K562 (cell line): ENCODE data around the gene ZFHX2. TPM values are rescaled to one million over a fixed set of nuclear protein-coding genes. Genes with fewer than 3 reads are reported as not detected.
A peak's percentile ranks its signal among the peaks of the same experiment; 100 is the strongest.

Experiments
- ATAC-seq: fragments of 200-7000 bp; cut with Tn5 transposase; 3 replicates; pipeline ENCODE4 v1.9.1; 2020; ENCODE audit warnings: moderate library complexity
- BruUV-seq: library from RNA; stranded (reverse); fragments of 400-500 nt; replicated peaks from 2 replicates; lab custom pipeline; 2021; lab: Mats Ljungman, UMichigan
- CTCF ChIA-PET: fragments of 300-600 bp; formaldehyde crosslinking; extraction: SDS; loops from one replicate; lab custom pipeline; 2021; ENCODE audit warnings: low intra/inter-chr PET ratio; lab: Yijun Ruan, JAX
- POLR2A ChIA-PET: fragments of 300-600, 350-650 bp; sonication (Branson Sonifier 250); formaldehyde crosslinking; extraction: SDS; loops from one replicate; lab custom pipeline; 2021; ENCODE audit warnings: antibody characterized with exemption, inconsistent platforms; lab: Yijun Ruan, JAX
- DNase-seq, 4 experiments: peaks; one replicate each; pipeline versions ENCODE4 v3.0.0 to v3.0.0-alpha.2; 2011 to 2018; ENCODE audit warnings: low spot score in 3 of 4, mixed read lengths in 3 of 4; ENCODE audit errors: extremely low read depth in 1 of 4
- FAIRE-seq: peaks from 2 replicates; lab custom pipeline; 2011; peaks lifted over from hg19 to GRCh38; lab: Jason Lieb, UNC
- H2AFZ ChIP-seq: 2 replicates; pipeline ENCODE4 v1.6.0; 2011; ENCODE audit warnings: low read depth, low read length, control low read depth, inconsistent platforms
- H3K27ac ChIP-seq: fragments of 200-600 bp; 3 replicates; pipeline ENCODE4 v1.8.0; 2011; ENCODE audit warnings: low read depth, mild to moderate bottlenecking, control low read depth, inconsistent platforms, low read length, moderate library complexity, mixed read lengths; ENCODE audit errors: extremely low read depth
- H3K27me3 ChIP-seq, 2 experiments: fragments of 300-600 bp in 1 of 2; 2 replicates in 1 of 2; 3 replicates in 1 of 2; pipeline versions ENCODE4 v1.6.0 to v1.8.0; 2011; ENCODE audit warnings: inconsistent platforms in 2 of 2, low read length in 2 of 2, mild to moderate bottlenecking in 1 of 2, mixed read lengths in 1 of 2, moderate library complexity in 1 of 2; ENCODE audit not compliant: control insufficient read depth in 2 of 2, insufficient read depth in 2 of 2
- H3K36me3 ChIP-seq: fragments of 300-600 bp; 3 replicates; pipeline ENCODE4 v1.8.0; 2011; ENCODE audit warnings: mild to moderate bottlenecking, low read length, inconsistent platforms; ENCODE audit not compliant: control insufficient read depth, insufficient read depth
- H3K4me1 ChIP-seq, 2 experiments: fragments of 200-600 bp in 1 of 2; replicated peaks in 1 of 2; 2 replicates in 1 of 2; 3 replicates in 1 of 2; pipeline versions ENCODE4 v1.5.1 to v1.8.0; 2011; ENCODE audit warnings: inconsistent platforms in 2 of 2, low read length in 2 of 2, mild to moderate bottlenecking in 1 of 2, mixed read lengths in 1 of 2, moderate library complexity in 1 of 2; ENCODE audit not compliant: control insufficient read depth in 2 of 2, insufficient read depth in 2 of 2
- H3K4me2 ChIP-seq: 2 replicates; pipeline ENCODE4 v1.6.1; 2011; ENCODE audit warnings: low read length, control low read depth, inconsistent platforms, mixed read lengths; ENCODE audit not compliant: insufficient read depth
- H3K4me3 ChIP-seq: fragments of 200-600 bp; sonication (generic), shearing (Covaris generic); 2 replicates; pipeline ENCODE4 v1.5.1; 2016; ENCODE audit warnings: control low read depth, inconsistent platforms
- H3K79me2 ChIP-seq: fragments of 200-600 bp; 3 replicates; pipeline ENCODE4 v1.8.0; 2011; ENCODE audit warnings: low read length, inconsistent platforms; ENCODE audit not compliant: control insufficient read depth, insufficient read depth
- H3K9ac ChIP-seq, 2 experiments: 2 replicates each; pipeline versions ENCODE4 v1.6.0 to v1.6.1; 2011; ENCODE audit warnings: low read depth in 2 of 2, low read length in 2 of 2, control low read depth in 1 of 2, inconsistent platforms in 1 of 2, mild to moderate bottlenecking in 1 of 2, mixed read lengths in 1 of 2; ENCODE audit not compliant: insufficient read depth in 1 of 2
- H3K9me1 ChIP-seq: one replicate; pipeline ENCODE4 v1.6.0; 2011; ENCODE audit warnings: inconsistent platforms, mild to moderate bottlenecking, low read length, moderate library complexity; ENCODE audit not compliant: control insufficient read depth, insufficient read depth
- H3K9me3 ChIP-seq: replicated peaks from 2 replicates; pipeline ENCODE4 v1.5.1; 2011; ENCODE audit warnings: low read depth, low read length, inconsistent platforms; ENCODE audit not compliant: control insufficient read depth, insufficient read depth
- H4K20me1 ChIP-seq: replicated peaks from 2 replicates; pipeline ENCODE4 v1.6.1; 2011; ENCODE audit warnings: low read length, inconsistent platforms, mixed read lengths; ENCODE audit not compliant: control insufficient read depth, insufficient read depth
- CC2D1A ChIP-seq: fragments of 450-650 bp; IDR thresholded peaks from 2 replicates; pipeline ENCODE4 v1.6.1; 2017; ENCODE audit warnings: mild to moderate bottlenecking
- FOXM1 ChIP-seq, 2 experiments: fragments of 450-650 bp in 1 of 2; sonication (generic) in 1 of 2; formaldehyde crosslinking in 1 of 2; IDR thresholded peaks; 2 replicates each; pipeline versions ENCODE4 v1.6.1 to v1.9.0; 2017 to 2022; ENCODE audit warnings: low read depth in 2 of 2, mild to moderate bottlenecking in 2 of 2, missing genetic modification reagents in 1 of 2, moderate library complexity in 1 of 2
- GABPA ChIP-seq: fragments of 200-800 bp; sonication (Bioruptor generic); conservative IDR thresholded peaks from 2 replicates; pipeline ENCODE4 v1.6.1; 2016; ENCODE audit warnings: low read depth, missing genetic modification characterization, missing compliant biosample characterization
- ILK ChIP-seq: fragments of 450-650 bp; IDR thresholded peaks from 2 replicates; pipeline ENCODE4 v1.6.1; 2016; ENCODE audit warnings: missing genetic modification characterization, low read depth, mild to moderate bottlenecking, missing compliant biosample characterization, moderate library complexity, borderline replicate concordance
- POLR2G ChIP-seq: fragments of 200-400 bp; formaldehyde crosslinking; IDR thresholded peaks from 2 replicates; pipeline ENCODE4 v1.6.1; 2017; ENCODE audit warnings: low read depth, mild to moderate bottlenecking, antibody characterized with exemption, low read length, moderate library complexity
- RUNX1 ChIP-seq: sonication (generic); IDR thresholded peaks from 2 replicates; pipeline ENCODE4 v1.6.1; 2016; ENCODE audit warnings: antibody characterized with exemption, low read depth
- SLC30A9 ChIP-seq: fragments of 250-450 bp; sonication (Bioruptor Pico); IDR thresholded peaks from 2 replicates; pipeline ENCODE4 v1.8.0; 2022; ENCODE audit warnings: mild to moderate bottlenecking, moderate library complexity
- SMARCA4 ChIP-seq: fragments of 450-650 bp; IDR thresholded peaks from 2 replicates; pipeline ENCODE4 v1.6.1; 2016
- SMARCC2 ChIP-seq: fragments of 450-650 bp; IDR thresholded peaks from 2 replicates; pipeline ENCODE4 v1.6.1; 2017; ENCODE audit warnings: antibody characterized with exemption, moderate library complexity, mild to moderate bottlenecking, low read depth
- SUPT5H ChIP-seq: fragments of 450-650 bp; IDR thresholded peaks from 2 replicates; pipeline ENCODE4 v1.6.1; 2016
- ZNF165 ChIP-seq: fragments of 250-450 bp; sonication (Bioruptor Pico); IDR thresholded peaks from 2 replicates; pipeline ENCODE4 v1.4.0; 2020; ENCODE audit warnings: borderline replicate concordance
- ZNF76 ChIP-seq: fragments of 250-450 bp; sonication (Bioruptor Pico); IDR thresholded peaks from 2 replicates; pipeline ENCODE4 v1.4.0; 2020; ENCODE audit warnings: mild to moderate bottlenecking, moderate library complexity, borderline replicate concordance
- ZSCAN32 ChIP-seq: fragments of 450-650 bp; formaldehyde crosslinking; IDR thresholded peaks from 2 replicates; pipeline ENCODE4 v1.4.0; 2020; ENCODE audit warnings: mild to moderate bottlenecking, moderate library complexity
- WGBS: fragments of 100-300 bp; shearing (Covaris generic); methylation state at CpG from one replicate; pipeline ENCODE4 v1.1.6; 2016; ENCODE audit warnings: low coverage, mixed read lengths; ENCODE audit not compliant: insufficient coverage; ENCODE audit errors: missing lambda C conversion rate; 5-methylcytosine and 5-hydroxymethylcytosine counted together
- in situ Hi-C: fragments of 300-500 bp; cut with MboI; formaldehyde crosslinking; loops from 4 replicates; pipeline ENCODE4 v1.15.0; 2018; ENCODE audit warnings: inconsistent platforms, mixed read lengths
- intact Hi-C: fragments of 100-400 bp; cut with micrococcal nuclease; formaldehyde crosslinking; loops from 2 replicates; pipeline ENCODE4 v1.14.2; 2022
- polyA plus RNA-seq, 8 experiments: library from polyadenylated mRNA; depleted of rRNA in 4 of 8; stranded (reverse) in 5 of 8; unstranded in 3 of 8; fragments of >200 nt; fragmentation: Nextera tagmentation in 2 of 8; fragmentation: Illumina TruSeq in 1 of 8; extraction: Ambion mirVana in 2 of 8; extraction: Trizol in 1 of 8; gene quantifications; 2 replicates each; pipeline versions ENCODE4 v1.2.1 to v1.2.3, GENCODE V29; 2011 to 2014; ENCODE audit warnings: inconsistent platforms in 1 of 8, missing spikeins in 1 of 8
- total RNA-seq, 7 experiments: library from RNA; depleted of rRNA in 6 of 7; stranded (reverse); fragments of >200 nt in 6 of 7; fragmentation: Illumina TruSeq in 2 of 7; extraction: Trizol in 2 of 7; gene quantifications; 2 replicates each; pipeline versions ENCODE4 v1.2.1 to v1.2.3, GENCODE V29; 2011 to 2021; ENCODE audit warnings: low replicate concordance in 1 of 7

Gene ZFHX2
- total and polyA plus RNA-seq, 9 of the 15 experiments (the other 6 are each of a cell fraction or from before 2014, with no cell fraction given), result 0.06 to 0.11 (median 0.11) TPM; not detected in 4

GRCh38 chr14:23565626-23566025 is 14.1 kb upstream of the ZFHX2 start:
- H3K9ac ChIP-seq, result no peak overlapping the region
- no peak overlapping the region for H3K27ac ChIP-seq
- no peak for FAIRE-seq
- peaks cover 12 to 31% of the 10 kb centered on the region in 2 experiments; a peak in 4 of 5 replicates for H3K4me1 ChIP-seq
- peaks cover 45% of the 10 kb centered on the region; the same call in 2 of the 3 replicates for H3K36me3 ChIP-seq
- no peaks in the 10 kb centered on the region for H3K27me3 ChIP-seq
- peak; percentile 30; the same call in 1 of the 2 replicates for TF ChIP-seq POLR2G
- TF ChIP-seq RUNX1, result no peak
- ATAC-seq, result no peak
- in situ Hi-C loops (loop anchor here (10.0 kb wide), 1 partner anchor 301 kb away; no protein-coding TSS in a partner anchor), intact Hi-C loops (no loop called here)
- ChIA-PET CTCF (no interaction called here), POLR2A (no interaction called here)
- no peak overlapping the region for H3K4me2 ChIP-seq
- no peaks in the 10 kb centered on the region for H4K20me1 ChIP-seq
- no peak overlapping the region for H3K4me3 ChIP-seq
- no peaks in the 10 kb centered on the region for H3K9me1 ChIP-seq
- no peak overlapping the region for H2AFZ ChIP-seq
- no peaks in the 10 kb centered on the region for H3K9me3 ChIP-seq
- no TSS peak for BruUV-seq
- DNase-seq, result no peak
- H3K79me2 ChIP-seq, result peaks cover 10% of the 10 kb centered on the region; the same call in 2 of the 3 replicates
- WGBS, result 84% methylated on average over 7 of the region's 11 CpGs

GRCh38 chr14:23564876-23565275 is 13.3 kb upstream of the ZFHX2 start:
- H3K9me3 ChIP-seq, result no peaks in the 10 kb centered on the region
- no peak for ATAC-seq
- peaks cover 50% of the 10 kb centered on the region; the same call in 2 of the 3 replicates for H3K36me3 ChIP-seq
- H3K27me3 ChIP-seq, result no peaks in the 10 kb centered on the region
- in situ Hi-C loops, result loop anchor here (10.0 kb wide), 1 partner anchor 300 kb away; no protein-coding TSS in a partner anchor
- H2AFZ ChIP-seq, result no peak overlapping the region
- H3K9ac ChIP-seq, result no peak overlapping the region
- no peak overlapping the region for H3K4me3 ChIP-seq
- no peaks in the 10 kb centered on the region for H3K9me1 ChIP-seq
- CTCF ChIA-PET, result no interaction called here
- POLR2A ChIA-PET, result no interaction called here
- intact Hi-C loops, result loop anchor here (5.0 kb wide), 1 partner anchor 443 kb away; no protein-coding TSS in a partner anchor
- no peak for FAIRE-seq
- BruUV-seq, result no TSS peak
- DNase-seq, result no peak
- peaks cover 12 to 31% of the 10 kb centered on the region in 2 experiments; a peak in 4 of 5 replicates for H3K4me1 ChIP-seq
- peaks cover 10% of the 10 kb centered on the region; the same call in 2 of the 3 replicates for H3K79me2 ChIP-seq
- no peak for TF ChIP-seq ILK (tag)
- no peak for TF ChIP-seq ZNF165 (CRISPR knock-in tag)
- no peak for TF ChIP-seq ZSCAN32 (CRISPR knock-in tag)
- no peak for TF ChIP-seq SLC30A9 (CRISPR knock-in tag)
- no peak for TF ChIP-seq CC2D1A
- TF ChIP-seq SMARCA4, result no peak
- TF ChIP-seq SUPT5H, result no peak
- TF ChIP-seq GABPA, result no peak
- TF ChIP-seq FOXM1 (IDR thresholded peaks at IDR 0.05; ENCODE audit: low read depth), result no peak
- TF ChIP-seq FOXM1 (CRISPR knock-in tag; IDR thresholded peaks at IDR 0.05; ENCODE audit: low read depth), result no peak
- no peak for TF ChIP-seq SMARCC2
- TF ChIP-seq ZNF76 (CRISPR knock-in tag), result no peak
- WGBS, result 75% methylated on average over 7 of the region's 7 CpGs
- H4K20me1 ChIP-seq, result 0 out of 2 replicates have a peak, but pooled peaks cover under 1% of the 10 kb centered on the region
- no peak overlapping the region for H3K4me2 ChIP-seq
- H3K27ac ChIP-seq, result no peak overlapping the region
